Hematopoietic multipotent progenitor cell treated with erythropoietin and hydrocortisone succinate and interleukin-3 and kit ligand, for 15 days (in vitro differentiated cells): ENCODE results near the gene PPP2R2B.
"Not testable (repeated sequence)": the region's sequence is repeated elsewhere in the genome, so short reads cannot be mapped to it uniquely, and the experiment has no call there.

Source experiments
- DNase-seq: peaks from one replicate; pipeline ENCODE4 v3.0.0-alpha.2; 2015; ENCODE audit warnings: low spot score

The PPP2R2B gene

GRCh38 chr5:146607659-146608332 lies 270.8 kb downstream of the PPP2R2B start:
- DNase-seq: no peak

- no peak for DNase-seq
Observed at GRCh38 chr5:146606893-146607292, 271.7 kb downstream of the PPP2R2B start.

GRCh38 chr5:146600376-146600775 lies 278.2 kb downstream of the PPP2R2B start:
- no peak for DNase-seq

- no peak for DNase-seq
Observed at GRCh38 chr5:146599261-146599660, 279.3 kb downstream of the PPP2R2B start.

- DNase-seq: no peak
Observed at GRCh38 chr5:146595088-146595487, 283.5 kb downstream of the PPP2R2B start.

GRCh38 chr5:146592352-146592751 lies 286.2 kb downstream of the PPP2R2B start:
- DNase-seq: no peak

- DNase-seq: no peak
Observed at GRCh38 chr5:146589028-146589345, 289.6 kb downstream of the PPP2R2B start.

- DNase-seq: no peak
Observed at GRCh38 chr5:146588331-146589027, 290.1 kb downstream of the PPP2R2B start.

GRCh38 chr5:146586752-146587151 lies 291.8 kb downstream of the PPP2R2B start:
- DNase-seq: no peak

- DNase-seq: no peak
Observed at GRCh38 chr5:146584750-146585149, 293.8 kb downstream of the PPP2R2B start.

GRCh38 chr5:146582051-146582596 lies 296.4 kb downstream of the PPP2R2B start:
- no peak for DNase-seq

- no peak for DNase-seq
Observed at GRCh38 chr5:146580237-146580636, 298.3 kb downstream of the PPP2R2B start.

- DNase-seq: no peak
Observed at GRCh38 chr5:146574713-146575112, 303.8 kb downstream of the PPP2R2B start.

- no peak for DNase-seq
Observed at GRCh38 chr5:146568161-146568560, 310.4 kb downstream of the PPP2R2B start.

- peak; percentile 15 for DNase-seq
Observed at GRCh38 chr5:146565764-146566367, 312.7 kb downstream of the PPP2R2B start.

- no peak for DNase-seq
Observed at GRCh38 chr5:146564007-146564762, 314.4 kb downstream of the PPP2R2B start.

GRCh38 chr5:146562461-146562860 lies 316.1 kb downstream of the PPP2R2B start:
- DNase-seq: no peak

GRCh38 chr5:146561711-146562110 lies 316.8 kb downstream of the PPP2R2B start:
- DNase-seq: no peak

GRCh38 chr5:146560205-146560812 lies 318.2 kb downstream of the PPP2R2B start:
- DNase-seq: no peak

GRCh38 chr5:146556884-146557283 lies 321.7 kb downstream of the PPP2R2B start:
- DNase-seq: not testable (repeated sequence)

GRCh38 chr5:146553446-146553845 lies 325.1 kb downstream of the PPP2R2B start:
- DNase-seq: no peak

GRCh38 chr5:146549615-146550014 lies 328.9 kb downstream of the PPP2R2B start:
- no peak for DNase-seq
